GM23338 (cell line): ENCODE measurements around the gene CTCFL. TPM values are rescaled to one million over a fixed set of nuclear protein-coding genes. Genes with fewer than 3 reads are reported as not detected.

ENCODE experiments used
- ATAC-seq: fragments of 200-7000 bp; cut with Tn5 transposase; 3 replicates; pipeline ENCODE4 v1.9.1; 2020
- DNase-seq: peaks from one replicate; pipeline ENCODE4 v3.0.0-alpha.2; 2015; ENCODE audit warnings: low spot score
- H2AFZ ChIP-seq: fragments of 200-600 bp; sonication (generic); 2 replicates; pipeline ENCODE4 v1.8.0; 2016; ENCODE audit warnings: antibody characterized with exemption, mild to moderate bottlenecking, moderate library complexity
- H3F3A ChIP-seq: fragments of 200-600 bp; sonication (generic); replicated peaks from 2 replicates; pipeline ENCODE4 v1.8.0; 2017; ENCODE audit warnings: antibody characterized with exemption, mixed run types, low read depth
- H3K27ac ChIP-seq: fragments of 200-600 bp; sonication (generic); 2 replicates; pipeline ENCODE4 v1.6.1; 2016; ENCODE audit warnings: low read depth
- H3K27me3 ChIP-seq: fragments of 200-600 bp; sonication (generic); 2 replicates; pipeline ENCODE4 v1.8.0; 2016; ENCODE audit warnings: mild to moderate bottlenecking, mixed run types, moderate library complexity; ENCODE audit not compliant: insufficient read depth
- H3K36me3 ChIP-seq: fragments of 200-600 bp; sonication (generic); 2 replicates; pipeline ENCODE4 v1.8.0; 2016; ENCODE audit warnings: mild to moderate bottlenecking; ENCODE audit not compliant: insufficient read depth
- H3K4me1 ChIP-seq: fragments of 200-600 bp; sonication (generic); 2 replicates; pipeline ENCODE4 v1.8.0; 2016; ENCODE audit warnings: mild to moderate bottlenecking, moderate library complexity; ENCODE audit not compliant: insufficient read depth
- H3K4me2 ChIP-seq: fragments of 200-600 bp; sonication (generic); 2 replicates; pipeline ENCODE4 v1.7.1; 2017; ENCODE audit warnings: mixed run types
- H3K4me3 ChIP-seq: fragments of 200-600 bp; sonication (generic); 2 replicates; pipeline ENCODE4 v1.6.1; 2016; ENCODE audit warnings: mixed run types
- H3K79me2 ChIP-seq: fragments of 200-600 bp; sonication (generic); replicated peaks from 2 replicates; pipeline ENCODE4 v1.8.0; 2017; ENCODE audit warnings: mild to moderate bottlenecking; ENCODE audit not compliant: insufficient read depth
- H3K9me2 ChIP-seq: fragments of 200-600 bp; sonication (generic); 2 replicates; pipeline ENCODE4 v1.8.0; 2017; ENCODE audit not compliant: insufficient read depth
- H4K20me1 ChIP-seq: fragments of 200-600 bp; sonication (generic); replicated peaks from 2 replicates; pipeline ENCODE4 v1.8.0; 2017; ENCODE audit warnings: mild to moderate bottlenecking; ENCODE audit not compliant: insufficient read depth
- H3K27ac Mint-ChIP-seq: 2 replicates; pipeline ENCODE4 v1.8.0; 2020; ENCODE audit warnings: inconsistent platforms, mild to moderate bottlenecking, moderate library complexity, mixed read lengths
- H3K27me3 Mint-ChIP-seq: 3 replicates; pipeline ENCODE4 v1.8.0; 2022; ENCODE audit warnings: low read depth, mild to moderate bottlenecking, moderate library complexity, mixed read lengths, inconsistent platforms; ENCODE audit not compliant: insufficient read depth, poor library complexity
- H3K36me3 Mint-ChIP-seq: 3 replicates; pipeline ENCODE4 v1.8.0; 2021; ENCODE audit warnings: low read depth, mild to moderate bottlenecking, inconsistent platforms, moderate library complexity, mixed read lengths
- H3K4me1 Mint-ChIP-seq: 3 replicates; pipeline ENCODE4 v1.8.0; 2020; ENCODE audit warnings: mild to moderate bottlenecking, inconsistent platforms, mixed read lengths
- H3K4me3 Mint-ChIP-seq: 3 replicates; pipeline ENCODE4 v1.8.0; 2021; ENCODE audit warnings: moderate library complexity, mild to moderate bottlenecking, inconsistent platforms, mixed read lengths
- H3K9me3 Mint-ChIP-seq: 3 replicates; pipeline ENCODE4 v1.8.0; 2020; ENCODE audit warnings: moderate library complexity, mild to moderate bottlenecking, inconsistent platforms, mixed read lengths
- CTCF ChIP-seq, 2 experiments: fragments of 200-600 bp in 1 of 2; sonication (generic) in 1 of 2; conservative IDR thresholded peaks; 2 replicates each; pipeline versions ENCODE4 v1.5.1 to v1.6.1; 2016 to 2017; ENCODE audit warnings: antibody characterized with exemption in 2 of 2, low read depth in 2 of 2, mild to moderate bottlenecking in 2 of 2, moderate library complexity in 1 of 2
- EZH2 ChIP-seq: fragments of 200-600 bp; sonication (generic); IDR thresholded peaks from one replicate; pipeline ENCODE4 v1.8.0; 2017; ENCODE audit warnings: antibody characterized with exemption, mild to moderate bottlenecking, low read depth; ENCODE audit not compliant: unreplicated experiment
- EZH2phosphoT487 ChIP-seq: fragments of 200-600 bp; sonication (generic); IDR thresholded peaks from one replicate; pipeline ENCODE4 v1.8.1; 2018; ENCODE audit warnings: antibody characterized with exemption; ENCODE audit not compliant: unreplicated experiment
- NANOG ChIP-seq: IDR thresholded peaks from 2 replicates; pipeline ENCODE4 v1.6.1; 2016; ENCODE audit warnings: antibody characterized with exemption, borderline replicate concordance
- POLR2AphosphoS5 ChIP-seq: IDR thresholded peaks from 2 replicates; pipeline ENCODE4 v1.6.1; 2016; ENCODE audit warnings: antibody characterized with exemption, low read depth
- STAT1 ChIP-seq: IDR thresholded peaks from one replicate; pipeline ENCODE4 v1.6.1; 2016; ENCODE audit warnings: antibody characterized with exemption; ENCODE audit not compliant: unreplicated experiment
- ZNF114 ChIP-seq: fragments of 250-450 bp; sonication (Bioruptor Pico); IDR thresholded peaks from 2 replicates; pipeline ENCODE4 v1.5.0; 2020; ENCODE audit warnings: mild to moderate bottlenecking, moderate library complexity
- polyA plus RNA-seq: library from polyadenylated mRNA; unstranded; fragments of >200 nt; fragmentation: Nextera tagmentation; extraction: Ambion mirVana; gene quantifications from 2 replicates; pipeline ENCODE4 v1.2.1, GENCODE V29; 2016
- total RNA-seq: library from RNA; depleted of rRNA; stranded (reverse); fragments of >200 nt; shearing (Covaris generic); gene quantifications from 2 replicates; pipeline ENCODE4 v1.2.3, GENCODE V29; 2014
- TF ChIP-seq, protein P1 (sequence below): IDR thresholded peaks from one replicate; pipeline ENCODE4 v1.6.1; 2018; ENCODE audit warnings: antibody characterized with exemption; ENCODE audit not compliant: unreplicated experiment
- TF ChIP-seq, protein P2 (sequence below): IDR thresholded peaks from 2 replicates; pipeline ENCODE4 v1.6.1; 2016; ENCODE audit warnings: antibody characterized with exemption
- TF ChIP-seq, protein P3 (sequence below): fragments of 250-450 bp; sonication (Bioruptor Pico); IDR thresholded peaks from 2 replicates; pipeline ENCODE4 v1.5.0; 2020; ENCODE audit warnings: mild to moderate bottlenecking, moderate library complexity

The CTCFL gene
- total and polyA plus RNA-seq, 2 experiments from 2014 or later: 0.55 to 1.4 TPM

GRCh38 chr20:57458400-57459160, 66.4 kb downstream of the CTCFL start:
- DNase-seq (no peak), ATAC-seq (no peak)
- H3K27ac Mint-ChIP-seq: no peak overlapping the region
- Histone ChIP-seq H2AFZ (no peak overlapping the region), H4K20me1 (no peaks in the 10 kb centered on the region), H3K9me2 (no peaks in the 10 kb centered on the region), H3K4me1 (no peaks in the 10 kb centered on the region), H3K79me2 (no peaks in the 10 kb centered on the region), H3K4me2 (no peak overlapping the region), H3K4me3 (no peak overlapping the region), H3K27me3 (no peaks in the 10 kb centered on the region), H3K36me3 (no peaks in the 10 kb centered on the region), H3K27ac (no peak overlapping the region), H3F3A (no peaks in the 10 kb centered on the region)
- H3K27me3 Mint-ChIP-seq: peaks cover 9% of the 10 kb centered on the region
- peaks cover 6% of the 10 kb centered on the region; the same call in 1 of the 3 replicates for H3K9me3 Mint-ChIP-seq
- H3K36me3 Mint-ChIP-seq: peaks cover 6% of the 10 kb centered on the region; the same call in 1 of the 3 replicates
- no peak for TF ChIP-seq STAT1
- no peak for TF ChIP-seq NANOG
- no peak for TF ChIP-seq EZH2
- TF ChIP-seq ZNF114 (CRISPR knock-in tag): no peak
- TF ChIP-seq EZH2phosphoT487: no peak
- TF ChIP-seq POLR2AphosphoS5: no peak
- TF ChIP-seq, protein P1, sequence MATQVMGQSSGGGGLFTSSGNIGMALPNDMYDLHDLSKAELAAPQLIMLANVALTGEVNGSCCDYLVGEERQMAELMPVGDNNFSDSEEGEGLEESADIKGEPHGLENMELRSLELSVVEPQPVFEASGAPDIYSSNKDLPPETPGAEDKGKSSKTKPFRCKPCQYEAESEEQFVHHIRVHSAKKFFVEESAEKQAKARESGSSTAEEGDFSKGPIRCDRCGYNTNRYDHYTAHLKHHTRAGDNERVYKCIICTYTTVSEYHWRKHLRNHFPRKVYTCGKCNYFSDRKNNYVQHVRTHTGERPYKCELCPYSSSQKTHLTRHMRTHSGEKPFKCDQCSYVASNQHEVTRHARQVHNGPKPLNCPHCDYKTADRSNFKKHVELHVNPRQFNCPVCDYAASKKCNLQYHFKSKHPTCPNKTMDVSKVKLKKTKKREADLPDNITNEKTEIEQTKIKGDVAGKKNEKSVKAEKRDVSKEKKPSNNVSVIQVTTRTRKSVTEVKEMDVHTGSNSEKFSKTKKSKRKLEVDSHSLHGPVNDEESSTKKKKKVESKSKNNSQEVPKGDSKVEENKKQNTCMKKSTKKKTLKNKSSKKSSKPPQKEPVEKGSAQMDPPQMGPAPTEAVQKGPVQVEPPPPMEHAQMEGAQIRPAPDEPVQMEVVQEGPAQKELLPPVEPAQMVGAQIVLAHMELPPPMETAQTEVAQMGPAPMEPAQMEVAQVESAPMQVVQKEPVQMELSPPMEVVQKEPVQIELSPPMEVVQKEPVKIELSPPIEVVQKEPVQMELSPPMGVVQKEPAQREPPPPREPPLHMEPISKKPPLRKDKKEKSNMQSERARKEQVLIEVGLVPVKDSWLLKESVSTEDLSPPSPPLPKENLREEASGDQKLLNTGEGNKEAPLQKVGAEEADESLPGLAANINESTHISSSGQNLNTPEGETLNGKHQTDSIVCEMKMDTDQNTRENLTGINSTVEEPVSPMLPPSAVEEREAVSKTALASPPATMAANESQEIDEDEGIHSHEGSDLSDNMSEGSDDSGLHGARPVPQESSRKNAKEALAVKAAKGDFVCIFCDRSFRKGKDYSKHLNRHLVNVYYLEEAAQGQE: no peak
- TF ChIP-seq, protein P2, sequence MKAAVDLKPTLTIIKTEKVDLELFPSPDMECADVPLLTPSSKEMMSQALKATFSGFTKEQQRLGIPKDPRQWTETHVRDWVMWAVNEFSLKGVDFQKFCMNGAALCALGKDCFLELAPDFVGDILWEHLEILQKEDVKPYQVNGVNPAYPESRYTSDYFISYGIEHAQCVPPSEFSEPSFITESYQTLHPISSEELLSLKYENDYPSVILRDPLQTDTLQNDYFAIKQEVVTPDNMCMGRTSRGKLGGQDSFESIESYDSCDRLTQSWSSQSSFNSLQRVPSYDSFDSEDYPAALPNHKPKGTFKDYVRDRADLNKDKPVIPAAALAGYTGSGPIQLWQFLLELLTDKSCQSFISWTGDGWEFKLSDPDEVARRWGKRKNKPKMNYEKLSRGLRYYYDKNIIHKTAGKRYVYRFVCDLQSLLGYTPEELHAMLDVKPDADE: no peak
- TF ChIP-seq, protein P3, sequence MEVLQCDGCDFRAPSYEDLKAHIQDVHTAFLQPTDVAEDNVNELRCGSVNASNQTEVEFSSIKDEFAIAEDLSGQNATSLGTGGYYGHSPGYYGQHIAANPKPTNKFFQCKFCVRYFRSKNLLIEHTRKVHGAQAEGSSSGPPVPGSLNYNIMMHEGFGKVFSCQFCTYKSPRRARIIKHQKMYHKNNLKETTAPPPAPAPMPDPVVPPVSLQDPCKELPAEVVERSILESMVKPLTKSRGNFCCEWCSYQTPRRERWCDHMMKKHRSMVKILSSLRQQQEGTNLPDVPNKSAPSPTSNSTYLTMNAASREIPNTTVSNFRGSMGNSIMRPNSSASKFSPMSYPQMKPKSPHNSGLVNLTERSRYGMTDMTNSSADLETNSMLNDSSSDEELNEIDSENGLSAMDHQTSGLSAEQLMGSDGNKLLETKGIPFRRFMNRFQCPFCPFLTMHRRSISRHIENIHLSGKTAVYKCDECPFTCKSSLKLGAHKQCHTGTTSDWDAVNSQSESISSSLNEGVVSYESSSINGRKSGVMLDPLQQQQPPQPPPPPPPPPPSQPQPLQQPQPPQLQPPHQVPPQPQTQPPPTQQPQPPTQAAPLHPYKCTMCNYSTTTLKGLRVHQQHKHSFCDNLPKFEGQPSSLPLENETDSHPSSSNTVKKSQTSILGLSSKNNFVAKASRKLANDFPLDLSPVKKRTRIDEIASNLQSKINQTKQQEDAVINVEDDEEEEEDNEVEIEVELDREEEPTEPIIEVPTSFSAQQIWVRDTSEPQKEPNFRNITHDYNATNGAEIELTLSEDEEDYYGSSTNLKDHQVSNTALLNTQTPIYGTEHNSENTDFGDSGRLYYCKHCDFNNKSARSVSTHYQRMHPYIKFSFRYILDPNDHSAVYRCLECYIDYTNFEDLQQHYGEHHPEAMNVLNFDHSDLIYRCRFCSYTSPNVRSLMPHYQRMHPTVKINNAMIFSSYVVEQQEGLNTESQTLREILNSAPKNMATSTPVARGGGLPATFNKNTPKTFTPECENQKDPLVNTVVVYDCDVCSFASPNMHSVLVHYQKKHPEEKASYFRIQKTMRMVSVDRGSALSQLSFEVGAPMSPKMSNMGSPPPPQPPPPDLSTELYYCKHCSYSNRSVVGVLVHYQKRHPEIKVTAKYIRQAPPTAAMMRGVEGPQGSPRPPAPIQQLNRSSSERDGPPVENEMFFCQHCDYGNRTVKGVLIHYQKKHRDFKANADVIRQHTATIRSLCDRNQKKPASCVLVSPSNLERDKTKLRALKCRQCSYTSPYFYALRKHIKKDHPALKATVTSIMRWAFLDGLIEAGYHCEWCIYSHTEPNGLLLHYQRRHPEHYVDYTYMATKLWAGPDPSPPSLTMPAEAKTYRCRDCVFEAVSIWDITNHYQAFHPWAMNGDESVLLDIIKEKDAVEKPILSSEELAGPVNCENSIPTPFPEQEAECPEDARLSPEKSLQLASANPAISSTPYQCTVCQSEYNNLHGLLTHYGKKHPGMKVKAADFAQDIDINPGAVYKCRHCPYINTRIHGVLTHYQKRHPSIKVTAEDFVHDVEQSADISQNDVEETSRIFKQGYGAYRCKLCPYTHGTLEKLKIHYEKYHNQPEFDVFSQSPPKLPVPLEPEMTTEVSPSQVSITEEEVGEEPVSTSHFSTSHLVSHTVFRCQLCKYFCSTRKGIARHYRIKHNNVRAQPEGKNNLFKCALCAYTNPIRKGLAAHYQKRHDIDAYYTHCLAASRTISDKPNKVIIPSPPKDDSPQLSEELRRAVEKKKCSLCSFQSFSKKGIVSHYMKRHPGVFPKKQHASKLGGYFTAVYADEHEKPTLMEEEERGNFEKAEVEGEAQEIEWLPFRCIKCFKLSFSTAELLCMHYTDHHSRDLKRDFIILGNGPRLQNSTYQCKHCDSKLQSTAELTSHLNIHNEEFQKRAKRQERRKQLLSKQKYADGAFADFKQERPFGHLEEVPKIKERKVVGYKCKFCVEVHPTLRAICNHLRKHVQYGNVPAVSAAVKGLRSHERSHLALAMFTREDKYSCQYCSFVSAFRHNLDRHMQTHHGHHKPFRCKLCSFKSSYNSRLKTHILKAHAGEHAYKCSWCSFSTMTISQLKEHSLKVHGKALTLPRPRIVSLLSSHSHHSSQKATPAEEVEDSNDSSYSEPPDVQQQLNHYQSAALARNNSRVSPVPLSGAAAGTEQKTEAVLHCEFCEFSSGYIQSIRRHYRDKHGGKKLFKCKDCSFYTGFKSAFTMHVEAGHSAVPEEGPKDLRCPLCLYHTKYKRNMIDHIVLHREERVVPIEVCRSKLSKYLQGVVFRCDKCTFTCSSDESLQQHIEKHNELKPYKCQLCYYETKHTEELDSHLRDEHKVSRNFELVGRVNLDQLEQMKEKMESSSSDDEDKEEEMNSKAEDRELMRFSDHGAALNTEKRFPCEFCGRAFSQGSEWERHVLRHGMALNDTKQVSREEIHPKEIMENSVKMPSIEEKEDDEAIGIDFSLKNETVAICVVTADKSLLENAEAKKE (CRISPR knock-in tag): no peak
- no peak for TF ChIP-seq CTCF (conservative IDR thresholded peaks at IDR 0.05; ENCODE audit: low read depth in 2 of 2)
- peaks cover 3% of the 10 kb centered on the region; the same call in 1 of the 3 replicates for H3K4me1 Mint-ChIP-seq
- H3K4me3 Mint-ChIP-seq: no peak overlapping the region
